Suppressor macrophage treated with lipopolysaccharide for 1 hour (primary cell): ENCODE results near the gene REC114.

Source experiments
- DNase-seq, 3 donors: peaks; one replicate each; pipeline ENCODE4 v3.0.0-alpha.2; 2020 to 2022

Gene REC114

DNA sequence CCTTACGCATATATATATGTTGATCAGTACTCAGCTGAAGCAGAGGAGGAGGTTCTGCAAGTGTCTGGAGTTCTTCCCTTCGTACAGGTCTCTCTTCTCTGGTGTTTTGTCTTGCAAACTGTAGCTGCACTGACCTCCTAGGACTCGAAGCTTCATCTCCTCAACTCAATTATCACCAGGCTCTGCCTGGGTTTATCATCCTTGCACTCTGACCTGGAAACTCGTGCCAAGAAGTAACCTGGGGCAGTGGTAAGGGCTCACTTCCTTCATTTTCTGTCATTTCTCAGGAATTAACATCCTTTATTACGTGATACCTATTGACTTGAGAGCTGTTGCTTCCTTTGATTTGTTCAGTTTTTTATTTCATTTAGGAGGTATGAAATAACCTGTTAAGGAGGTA, 14.4 kb downstream of the REC114 start:
- DNase-seq = no peak

DNA sequence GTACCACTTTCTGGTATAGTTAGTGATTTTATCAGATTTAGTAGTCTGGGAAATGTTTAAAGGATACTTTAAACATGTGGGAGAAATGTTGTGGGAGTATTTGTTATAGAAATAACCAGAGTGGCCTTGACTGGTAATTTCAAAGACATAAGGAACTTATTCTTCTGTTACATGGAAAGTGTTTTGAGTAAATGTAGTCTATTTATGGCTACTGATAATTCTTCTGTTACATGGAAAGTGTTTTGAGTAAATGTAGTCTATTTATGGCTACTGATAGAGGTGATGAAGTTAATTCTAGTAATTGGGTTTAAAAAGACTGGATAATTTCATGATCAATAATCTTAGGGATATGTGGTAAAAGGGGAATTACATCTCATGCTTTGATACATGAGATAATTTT, 17.7 kb downstream of the REC114 start:
- no peak for DNase-seq

DNA sequence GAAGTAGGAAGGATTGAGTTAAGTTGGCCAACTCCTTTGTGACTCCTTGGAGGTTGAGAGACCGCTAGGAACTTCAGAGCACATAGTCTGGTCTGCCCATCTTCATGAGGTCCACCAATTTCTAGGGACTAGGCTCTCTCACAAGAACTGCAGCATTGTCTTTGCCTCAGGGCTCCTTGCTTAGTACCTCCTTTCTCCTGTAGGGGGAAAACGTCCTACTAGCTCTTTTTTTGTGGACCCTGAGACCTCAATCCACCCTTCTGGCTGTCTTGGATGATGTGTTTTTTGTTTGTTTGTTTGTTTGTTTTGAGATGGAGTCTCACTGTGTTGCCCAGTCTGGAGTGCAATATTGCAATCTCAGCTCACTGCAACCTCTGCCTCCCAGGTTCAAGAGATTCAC, 21.6 kb downstream of the REC114 start:
- DNase-seq = peak in 2 of 3 donors; percentile 17 to 24

- no peak for DNase-seq
Observed at GRCh38 chr15:73467758-73468157, 24.8 kb downstream of the REC114 start.

DNA sequence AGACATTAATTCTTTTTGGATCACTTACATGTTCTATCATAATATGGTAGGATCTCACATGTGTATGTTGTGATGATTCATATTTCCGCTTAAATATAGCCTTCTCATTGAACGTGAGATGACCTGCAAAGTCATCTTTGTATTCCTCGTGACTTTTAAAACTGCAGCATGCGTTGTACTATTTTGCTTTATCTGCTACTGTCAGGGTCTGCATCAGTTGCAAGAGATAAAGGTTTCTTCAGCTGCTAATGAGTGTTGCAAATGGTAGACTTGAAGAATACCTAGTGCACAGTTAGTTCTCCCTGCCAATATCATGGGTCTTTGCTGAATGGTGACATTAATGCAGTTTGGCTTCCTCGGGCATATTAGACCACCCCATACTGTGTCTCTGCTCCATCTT, 31.8 kb downstream of the REC114 start:
- no peak for DNase-seq

DNA sequence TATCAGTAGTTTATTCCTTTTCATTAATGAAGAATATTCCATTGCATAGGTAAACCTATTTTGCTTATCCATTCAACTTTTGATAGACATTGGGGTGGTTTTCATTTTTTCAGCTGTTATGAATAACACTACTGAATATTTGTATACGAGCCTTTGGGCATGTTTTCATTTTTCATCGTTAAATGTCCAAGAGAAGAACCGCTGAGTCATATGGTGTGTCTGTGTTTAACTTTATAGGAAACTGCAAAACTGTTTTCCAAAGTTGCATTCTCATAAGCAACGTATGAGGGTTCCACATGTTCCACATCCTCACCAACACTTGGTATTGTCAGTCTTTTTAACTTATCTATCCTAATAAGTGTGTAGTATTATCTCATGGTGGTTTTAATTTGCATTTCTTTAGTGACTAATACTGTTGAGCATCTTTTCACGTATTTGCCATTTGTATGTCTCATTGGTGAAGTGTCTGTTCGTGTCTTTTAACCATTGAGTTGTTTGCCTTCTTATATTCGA, 33.8 kb downstream of the REC114 start:
- no peak for DNase-seq

DNA sequence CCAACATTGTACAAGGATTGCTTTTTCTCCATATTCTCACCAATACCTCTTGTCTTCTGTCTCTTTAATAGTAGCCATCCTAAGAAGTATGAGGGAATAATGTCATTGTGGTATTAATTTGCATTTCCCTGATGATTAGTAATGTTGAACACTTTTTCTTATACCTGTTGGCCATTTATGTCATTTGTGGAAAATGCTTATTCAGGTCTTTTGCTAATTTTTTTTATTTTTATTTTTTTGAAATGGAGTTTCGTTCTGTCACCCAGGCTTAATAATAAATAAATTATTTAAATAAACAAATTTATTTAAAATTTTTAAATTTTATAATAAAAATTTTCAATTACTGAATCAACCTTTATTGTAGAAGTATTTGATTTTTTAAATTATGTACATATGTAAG, 37.1 kb downstream of the REC114 start:
- no peak for DNase-seq

DNA sequence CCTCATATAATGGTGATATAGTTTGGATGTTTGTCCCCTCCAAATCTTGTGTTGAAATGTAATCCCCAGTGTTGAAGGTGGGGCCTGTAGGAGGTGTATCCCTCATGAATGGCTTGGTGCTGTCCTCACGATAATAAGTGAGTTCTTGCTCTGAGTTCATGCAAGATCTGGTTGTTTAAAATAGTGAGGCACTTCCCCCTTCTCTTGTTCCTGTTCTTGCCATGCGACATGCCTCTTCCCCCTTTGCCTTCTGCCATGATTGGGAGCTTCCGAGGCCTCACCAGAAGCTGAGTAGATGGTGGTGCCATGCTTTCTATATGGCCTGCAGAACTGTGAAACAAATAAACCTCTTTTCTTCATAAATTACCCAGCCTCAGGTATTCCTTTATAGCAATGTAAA, 39.2 kb downstream of the REC114 start:
- peak; percentile 52 to 65 (median 60) for DNase-seq

- no peak for DNase-seq
Observed at GRCh38 chr15:73483053-73483452, 40.1 kb downstream of the REC114 start.

GRCh38 chr15:73485372-73485771, 42.4 kb downstream of the REC114 start:
- no peak for DNase-seq

GRCh38 chr15:73485885-73486284, 42.9 kb downstream of the REC114 start:
- peak; percentile 5 to 35 (median 29) for DNase-seq

GRCh38 chr15:73488698-73489097, 45.7 kb downstream of the REC114 start:
- no peak for DNase-seq

- DNase-seq = no peak
Observed at GRCh38 chr15:73493922-73494321, 51.0 kb downstream of the REC114 start.

GRCh38 chr15:73495181-73495580, 52.2 kb downstream of the REC114 start:
- no peak for DNase-seq

DNA sequence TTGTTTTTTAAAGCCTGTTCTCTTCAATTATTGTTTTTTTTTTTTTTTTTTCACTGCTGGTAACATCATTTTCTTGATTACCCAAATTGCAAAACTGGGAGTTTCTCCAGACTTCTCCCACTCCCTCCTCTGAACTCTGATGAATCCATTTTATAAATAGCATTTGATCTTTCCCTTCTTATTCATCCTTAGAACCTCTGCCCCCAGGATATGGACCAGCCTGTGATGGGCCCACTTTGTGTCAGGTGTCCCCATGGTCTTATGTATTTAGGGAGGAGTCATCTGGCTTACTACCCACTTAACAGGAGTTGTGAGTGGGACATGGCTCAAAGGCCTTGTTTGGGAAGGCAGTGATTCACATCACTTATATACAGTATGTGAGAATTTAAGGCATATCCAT, 57.7 kb downstream of the REC114 start:
- peak; percentile 32 to 55 (median 49) for DNase-seq

- no peak for DNase-seq
Observed at GRCh38 chr15:73504885-73505284, 61.9 kb downstream of the REC114 start.

DNA sequence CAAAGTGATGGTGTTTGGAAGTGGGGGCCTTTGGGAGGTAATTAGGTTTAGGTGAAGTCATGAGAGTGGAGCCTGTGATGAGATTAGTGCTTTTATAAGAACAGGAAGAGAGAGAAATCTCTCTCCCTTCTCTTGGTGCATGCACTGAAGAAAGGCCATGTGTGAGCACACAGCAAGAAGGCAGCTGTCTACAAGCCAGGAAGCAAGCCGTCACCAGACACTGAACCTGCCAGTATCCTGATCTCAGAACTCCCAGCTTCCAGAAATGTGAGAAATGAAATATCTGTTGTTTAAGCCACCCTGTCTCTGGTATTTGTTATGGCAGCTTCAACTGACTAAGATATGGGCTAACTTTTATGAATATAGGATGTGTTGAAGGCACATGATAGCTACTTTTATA, 72.6 kb downstream of the REC114 start:
- no peak for DNase-seq

GRCh38 chr15:73517566-73517965, 74.6 kb downstream of the REC114 start:
- peak in 1 of 3 donors; percentile 5 for DNase-seq

DNA sequence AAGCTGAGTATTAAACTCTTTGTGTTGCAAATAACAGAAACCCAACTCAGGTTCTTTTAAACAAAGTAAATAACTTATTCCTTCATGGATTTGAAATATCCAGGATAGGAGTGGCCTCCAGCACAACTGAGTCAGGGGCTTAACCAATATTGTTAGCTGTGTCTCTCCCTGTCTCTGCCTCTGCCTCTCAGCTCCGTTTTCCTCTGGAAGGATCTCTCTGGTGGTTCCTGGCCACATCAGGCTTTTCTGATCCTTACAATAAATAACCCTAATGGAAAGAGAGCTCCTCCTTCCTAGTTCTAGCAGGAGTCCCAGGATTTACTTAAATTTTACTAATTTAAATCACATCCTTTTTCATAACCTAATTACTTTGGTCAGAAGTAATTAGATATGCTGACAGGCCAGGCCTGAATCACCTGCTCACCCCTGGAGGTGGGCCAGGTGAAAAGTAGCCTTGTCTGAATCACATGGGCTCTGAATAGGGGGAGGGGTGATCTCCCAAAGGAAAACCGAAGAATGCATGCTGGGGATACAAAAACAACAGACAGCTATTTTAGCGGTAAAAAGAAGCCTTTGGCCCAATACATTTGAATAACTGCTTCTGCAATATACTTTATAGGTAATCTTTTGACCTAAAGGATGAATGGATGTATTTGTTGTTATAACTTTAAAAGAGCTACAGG, 75.4 kb downstream of the REC114 start:
- no peak for DNase-seq

- peak in 1 of 3 donors; percentile 32 for DNase-seq
Observed at GRCh38 chr15:73518876-73519733, 76.1 kb downstream of the REC114 start.

- DNase-seq = no peak
Observed at GRCh38 chr15:73522011-73522410, 79.0 kb downstream of the REC114 start.

- no peak for DNase-seq
Observed at GRCh38 chr15:73524919-73525318, 82.0 kb downstream of the REC114 start.

- DNase-seq = no peak
Observed at GRCh38 chr15:73527598-73527997, 84.6 kb downstream of the REC114 start.

DNA sequence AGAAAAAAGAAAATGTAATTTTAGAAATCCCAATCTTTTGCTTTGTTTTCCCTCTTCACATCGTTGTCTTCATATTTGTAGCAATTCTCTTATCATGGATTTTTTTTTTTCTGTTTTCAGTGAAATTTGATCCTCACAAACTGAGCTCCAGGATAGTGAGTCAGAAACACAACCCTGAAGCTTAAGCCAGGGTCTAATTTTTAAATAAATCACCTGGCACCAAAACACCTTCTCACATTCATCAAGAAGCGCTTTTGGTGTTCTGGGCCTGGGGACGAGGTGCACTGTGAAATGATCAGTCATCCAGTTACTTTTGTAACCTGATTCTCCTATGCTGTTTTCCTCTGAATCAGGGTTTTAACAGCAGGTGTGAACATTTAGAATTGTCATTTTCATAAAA, 87.7 kb downstream of the REC114 start:
- DNase-seq = no peak
